ENCODE data around the gene GRAMD1C. TPM values are rescaled to one million over a fixed set of nuclear protein-coding genes. Genes with fewer than 3 reads are reported as not detected.

Gene GRAMD1C
- total RNA-seq, 6 donors from 2014 or later: 3.7 to 40.1 (median 6.3) TPM

DNA sequence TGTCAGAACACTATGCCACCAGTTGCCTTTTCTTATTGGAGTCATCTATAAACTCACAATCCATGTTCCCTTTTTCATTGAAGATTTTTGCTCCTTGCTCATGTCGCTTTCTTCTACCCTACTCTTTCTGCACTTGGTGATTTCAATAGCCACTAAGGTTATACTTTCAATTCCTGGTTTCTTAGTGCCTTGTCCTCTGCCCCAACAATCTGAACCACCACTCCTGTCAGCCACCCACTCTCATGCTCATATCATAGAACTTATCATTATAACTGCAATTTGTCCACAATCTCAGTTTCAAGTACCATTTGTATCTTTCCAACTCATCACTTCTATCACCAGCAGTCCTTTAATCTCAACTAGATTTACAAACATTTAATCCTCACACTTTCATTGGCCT is 10.0 kb upstream of the GRAMD1C start:
- H3K27ac ChIP-seq: no peak overlapping the region
- TF ChIP-seq EP300 (IDR thresholded peaks at IDR 0.05) (no peak), POLR2AphosphoS5 (IDR thresholded peaks at IDR 0.05) (no peak), POLR2A (IDR thresholded peaks at IDR 0.05) (no peak), CTCF (IDR thresholded peaks at IDR 0.05) (no peak)

DNA sequence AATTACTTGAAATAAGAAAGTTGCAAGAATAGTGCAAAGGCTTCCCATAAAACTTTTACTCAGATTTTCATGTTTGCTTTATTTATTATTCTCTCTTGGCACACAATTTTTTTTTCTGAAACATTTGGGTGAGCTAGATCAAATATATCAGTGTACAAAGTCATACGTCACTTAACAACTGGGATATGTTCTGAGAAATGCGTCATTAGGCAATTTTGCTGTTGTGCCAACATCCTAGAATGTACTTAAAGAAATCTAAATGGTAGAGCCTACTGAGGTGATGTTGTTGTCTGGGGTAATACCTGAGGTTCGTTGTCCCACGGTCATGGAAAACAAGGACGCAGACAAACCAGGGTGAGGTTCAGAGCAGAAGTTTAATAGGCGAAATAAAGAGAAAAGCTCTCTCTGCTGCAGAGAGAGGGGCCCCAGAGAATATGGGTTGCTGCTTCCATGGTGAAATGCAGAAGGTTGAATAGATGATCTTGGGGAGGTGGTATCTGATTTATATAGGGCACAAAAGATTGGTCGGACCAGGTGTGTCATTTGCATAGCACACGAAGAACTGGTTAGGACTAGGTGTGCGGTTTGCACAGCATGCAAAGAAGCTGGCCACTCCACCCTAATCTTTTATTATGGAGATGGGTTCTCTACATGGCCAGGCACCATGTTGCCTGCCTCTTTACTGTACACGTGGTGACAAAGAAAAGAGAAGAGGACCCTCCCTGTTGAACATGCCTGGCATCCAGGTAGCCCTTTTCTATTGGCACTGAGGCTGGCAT is 8.8 kb upstream of the GRAMD1C start:
- H3K27ac ChIP-seq: peak overlapping the region in 1 of 4 donors; percentile 7
- WGBS, 2 donors: 78 to 85% methylated on average over 10 of the region's 10 CpGs
- TF ChIP-seq EP300 (IDR thresholded peaks at IDR 0.05) (no peak), POLR2A (IDR thresholded peaks at IDR 0.05) (no peak), CTCF (IDR thresholded peaks at IDR 0.05) (no peak), POLR2AphosphoS5 (IDR thresholded peaks at IDR 0.05) (no peak)

More for the DNA sequence above, 10.0 kb upstream of the GRAMD1C start:
- 84 to 92% methylated on average over 1 of the region's 1 CpG for WGBS, 2 donors
- no peak for ATAC-seq (ENCODE audit: low FRiP score in 2 of 2)
- peaks cover 0 to 4% (median 0%) of the 10 kb centered on the region in 4 donors for H3K9me3 ChIP-seq
- H3K27me3 ChIP-seq: no peaks in the 10 kb centered on the region
- DNase-seq: no peak
- no peaks in the 10 kb centered on the region for H3K36me3 ChIP-seq
- no peak overlapping the region for H3K4me3 ChIP-seq
- no peaks in the 10 kb centered on the region for H3K4me1 ChIP-seq

DNA sequence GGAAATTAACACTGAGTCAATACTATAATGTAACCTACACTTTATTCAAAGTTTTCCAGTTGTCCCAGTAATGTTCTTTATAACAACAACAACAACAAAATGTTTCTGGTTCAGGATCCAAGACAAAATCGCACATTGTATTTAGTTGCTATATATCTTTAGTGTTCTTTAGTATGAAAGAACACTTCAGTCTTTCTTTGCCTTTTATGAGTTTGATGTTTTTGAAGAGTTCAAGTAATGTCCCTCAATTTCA is 7.6 kb upstream of the GRAMD1C start:
- Histone ChIP-seq H3K27ac (peak overlapping the region in 2 of 4 donors; percentile 9 to 16), H3K27me3 (no peaks in the 10 kb centered on the region), H3K36me3 (no peaks in the 10 kb centered on the region), H3K4me1 (no peaks in the 10 kb centered on the region), H3K4me3 (no peak overlapping the region), H3K9me3 (peaks cover 0 to 4% (median 0%) of the 10 kb centered on the region in 4 donors)
- TF ChIP-seq POLR2AphosphoS5 (IDR thresholded peaks at IDR 0.05): no peak
- no peak for TF ChIP-seq EP300 (IDR thresholded peaks at IDR 0.05)
- TF ChIP-seq POLR2A (IDR thresholded peaks at IDR 0.05): no peak
- no peak for TF ChIP-seq CTCF (IDR thresholded peaks at IDR 0.05)
- 0% methylated on average over 1 of the region's 1 CpG for WGBS, 2 donors
- no peak for ATAC-seq (ENCODE audit: low FRiP score in 2 of 2)
- no peak for DNase-seq

More for the DNA sequence above, 8.8 kb upstream of the GRAMD1C start:
- no peak for ATAC-seq (ENCODE audit: low FRiP score in 2 of 2)
- Histone ChIP-seq H3K9me3 (peaks cover 0 to 4% (median 0%) of the 10 kb centered on the region in 4 donors), H3K27me3 (no peaks in the 10 kb centered on the region), H3K4me3 (no peak overlapping the region), H3K36me3 (no peaks in the 10 kb centered on the region), H3K4me1 (no peaks in the 10 kb centered on the region)
- no peak for DNase-seq

DNA sequence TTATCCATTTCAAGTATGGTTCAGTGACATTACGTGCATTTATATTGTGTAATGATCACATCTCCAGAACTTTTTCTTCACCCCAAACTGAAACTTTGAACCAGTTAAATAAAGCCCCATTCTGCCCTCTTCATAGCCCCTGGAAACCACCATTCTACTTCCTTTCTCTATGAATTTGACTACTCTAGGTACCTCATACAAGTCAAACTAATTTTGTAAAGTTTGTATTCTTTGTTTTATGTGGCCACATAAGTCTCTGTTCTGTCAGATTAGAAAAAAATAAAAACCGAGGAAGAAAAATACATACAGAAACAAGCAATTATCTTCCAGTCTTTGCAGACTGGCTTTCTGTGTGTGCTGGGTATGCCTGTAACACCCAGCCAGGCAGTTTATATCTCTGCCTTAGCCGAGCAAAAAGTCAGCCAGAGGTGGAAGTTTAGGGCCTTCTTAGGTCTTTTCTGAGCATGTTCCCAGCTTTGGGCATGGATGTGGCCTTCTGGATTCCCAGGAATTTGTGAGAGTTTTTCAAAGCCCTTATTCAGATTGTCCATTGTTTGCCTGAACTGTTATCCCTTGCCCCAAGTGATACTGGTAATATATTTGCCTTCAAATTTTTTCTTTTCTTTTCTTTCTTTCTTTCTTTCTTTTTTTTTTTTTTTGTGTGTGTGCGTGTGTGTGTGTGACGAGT is 6.0 kb upstream of the GRAMD1C start:
- Histone ChIP-seq H3K4me3 (no peak overlapping the region), H3K4me1 (no peaks in the 10 kb centered on the region), H3K27ac (no peak overlapping the region), H3K9me3 (peaks cover 0 to 4% (median 0%) of the 10 kb centered on the region in 4 donors), H3K36me3 (no peaks in the 10 kb centered on the region), H3K27me3 (no peaks in the 10 kb centered on the region)
- WGBS, 2 donors: 83 to 89% methylated on average over 5 of the region's 5 CpGs
- ATAC-seq (ENCODE audit: low FRiP score in 2 of 2): no peak
- DNase-seq: no peak
- TF ChIP-seq POLR2AphosphoS5 (IDR thresholded peaks at IDR 0.05) (no peak), POLR2A (IDR thresholded peaks at IDR 0.05) (no peak), EP300 (IDR thresholded peaks at IDR 0.05) (no peak), CTCF (IDR thresholded peaks at IDR 0.05) (no peak)
